Measurements from ENCODE around the gene CADPS2. TPM values are rescaled to one million over a fixed set of nuclear protein-coding genes. Genes with fewer than 3 reads are reported as not detected.

The CADPS2 gene
- total and polyA plus RNA-seq, 8 donors = 7.0 to 57.8 (median 29.7) TPM

DNA sequence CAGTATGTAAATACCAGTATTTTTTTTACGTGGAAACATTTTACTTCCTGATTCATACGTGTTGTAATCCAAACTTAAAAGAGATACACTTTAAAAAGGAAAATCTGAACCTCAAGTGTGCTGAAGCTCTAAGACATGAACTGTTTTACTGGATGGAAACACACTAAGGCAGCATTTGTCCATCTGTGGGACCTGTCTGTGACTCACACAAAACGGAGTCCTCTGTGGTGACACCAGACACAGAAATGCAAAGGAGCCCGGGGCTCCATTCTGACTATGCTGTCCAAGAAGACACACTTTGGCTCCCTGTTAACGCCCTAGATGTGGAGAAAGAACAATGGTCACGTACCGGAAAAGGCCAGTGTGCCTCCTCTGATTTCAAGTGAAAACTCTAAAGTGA, 211.2 kb downstream of the CADPS2 start:
- DNase-seq = no peak
- H3K9me3 ChIP-seq = no peaks in the 10 kb centered on the region
- no peaks in the 10 kb centered on the region for H3K27me3 ChIP-seq
- H3K4me1 ChIP-seq = peaks cover 4 to 32% (median 16%) of the 10 kb centered on the region in 4 donors
- TF ChIP-seq EP300 (IDR thresholded peaks at IDR 0.05) = no peak
- TF ChIP-seq POLR2AphosphoS5 (IDR thresholded peaks at IDR 0.05) = no peak
- no peak for TF ChIP-seq CTCF (IDR thresholded peaks at IDR 0.05)
- TF ChIP-seq POLR2A (IDR thresholded peaks at IDR 0.05) = no peak
- peak overlapping the region; percentile 11 to 64 (median 41) for H3K27ac ChIP-seq
- no peaks in the 10 kb centered on the region for H3K36me3 ChIP-seq
- intact Hi-C loops (cut with DNase I; ENCODE audit: low total_unique reads) = no loop called here
- no peak overlapping the region for H3K4me3 ChIP-seq
- WGBS, 5 donors = 56 to 62% (median 59%) methylated on average over 7 of the region's 7 CpGs

- DNase-seq = peak; percentile 55
- no peaks in the 10 kb centered on the region for H3K9me3 ChIP-seq
- WGBS, 5 donors = 3 to 23% (median 16%) methylated on average over 4 of the region's 4 CpGs
- intact Hi-C loops (cut with DNase I; ENCODE audit: low total_unique reads) = no loop called here
- no peaks in the 10 kb centered on the region for H3K36me3 ChIP-seq
- H3K27me3 ChIP-seq = no peaks in the 10 kb centered on the region
- H3K4me1 ChIP-seq = peaks cover 4 to 32% (median 16%) of the 10 kb centered on the region in 4 donors
- peak overlapping the region in 4 of 5 donors; percentile 29 to 64 (median 50) for H3K27ac ChIP-seq
- no peak overlapping the region for H3K4me3 ChIP-seq
- TF ChIP-seq CTCF (IDR thresholded peaks at IDR 0.05) = no peak
- no peak for TF ChIP-seq POLR2A (IDR thresholded peaks at IDR 0.05)
- TF ChIP-seq POLR2AphosphoS5 (IDR thresholded peaks at IDR 0.05) = no peak
- TF ChIP-seq EP300 (IDR thresholded peaks at IDR 0.05) = no peak
Measured at GRCh38 chr7:122674502-122674901, 211.8 kb downstream of the CADPS2 start.

- H3K9me3 ChIP-seq = no peaks in the 10 kb centered on the region
- intact Hi-C loops (cut with DNase I; ENCODE audit: low total_unique reads) = no loop called here
- H3K27me3 ChIP-seq = no peaks in the 10 kb centered on the region
- H3K36me3 ChIP-seq = no peaks in the 10 kb centered on the region
- DNase-seq = no peak
- 93 to 99% (median 98%) methylated on average over 8 to 21 of the region's 21 CpGs for WGBS, 5 donors
- H3K27ac ChIP-seq = peak overlapping the region; percentile 29 to 73 (median 55)
- no peak for TF ChIP-seq POLR2A (IDR thresholded peaks at IDR 0.05)
- TF ChIP-seq CTCF (IDR thresholded peaks at IDR 0.05) = no peak
- TF ChIP-seq EP300 (IDR thresholded peaks at IDR 0.05) = no peak
- no peak for TF ChIP-seq POLR2AphosphoS5 (IDR thresholded peaks at IDR 0.05)
- peaks cover 4 to 32% (median 16%) of the 10 kb centered on the region in 4 donors for H3K4me1 ChIP-seq
- no peak overlapping the region for H3K4me3 ChIP-seq
Measured at GRCh38 chr7:122673951-122674350, 212.3 kb downstream of the CADPS2 start.

- no peaks in the 10 kb centered on the region for H3K36me3 ChIP-seq
- no peaks in the 10 kb centered on the region for H3K27me3 ChIP-seq
- intact Hi-C loops (cut with DNase I; ENCODE audit: low total_unique reads) = no loop called here
- H3K4me1 ChIP-seq = peaks cover 4 to 32% (median 16%) of the 10 kb centered on the region in 4 donors
- no peak overlapping the region for H3K4me3 ChIP-seq
- H3K27ac ChIP-seq = no peak overlapping the region
- 92 to 97% (median 93%) methylated on average over 8 of the region's 8 CpGs for WGBS, 5 donors
- DNase-seq = no peak
- H3K9me3 ChIP-seq = no peaks in the 10 kb centered on the region
- TF ChIP-seq POLR2A (IDR thresholded peaks at IDR 0.05) (no peak), CTCF (IDR thresholded peaks at IDR 0.05) (no peak), EP300 (IDR thresholded peaks at IDR 0.05) (no peak), POLR2AphosphoS5 (IDR thresholded peaks at IDR 0.05) (no peak)
Measured at GRCh38 chr7:122672536-122672935, 213.7 kb downstream of the CADPS2 start.
